HepG2 (cell line): Measurements from ENCODE around the gene KDM1B. TPM values are rescaled to one million over a fixed set of nuclear protein-coding genes. Genes with fewer than 3 reads are reported as not detected.

Experiments
- ATF4 ChIP-seq, 2 experiments: fragments of 450-650 bp in 1 of 2; sonication (generic) in 1 of 2; formaldehyde crosslinking; IDR thresholded peaks; 2 replicates each; pipeline versions ENCODE4 v1.5.0 to v1.8.0; 2020 to 2022; ENCODE audit warnings: mild to moderate bottlenecking in 1 of 2, missing genetic modification reagents in 1 of 2
- ETS1 ChIP-seq: sonication (generic); formaldehyde crosslinking; IDR thresholded peaks from 2 replicates; pipeline ENCODE4 v1.4.0; 2020; ENCODE audit warnings: missing genetic modification reagents
- HNRNPLL ChIP-seq: fragments of 200-400 bp; formaldehyde crosslinking; IDR thresholded peaks from 2 replicates; pipeline ENCODE4 v1.6.1; 2017; ENCODE audit warnings: mild to moderate bottlenecking, low read depth, low read length; ENCODE audit not compliant: poor library complexity, severe bottlenecking
- MYC ChIP-seq: sonication (generic); formaldehyde crosslinking; IDR thresholded peaks from 2 replicates; pipeline ENCODE4 v1.9.0; 2021; ENCODE audit warnings: missing genetic modification reagents, borderline replicate concordance
- NAIF1 ChIP-seq: sonication (generic); formaldehyde crosslinking; IDR thresholded peaks from 2 replicates; pipeline ENCODE4 v1.5.0; 2020; ENCODE audit warnings: mild to moderate bottlenecking, missing genetic modification reagents, borderline replicate concordance
- NFAT5 ChIP-seq: sonication (generic); formaldehyde crosslinking; IDR thresholded peaks from 2 replicates; pipeline ENCODE4 v1.4.0; 2020; ENCODE audit warnings: missing genetic modification reagents
- NFYB ChIP-seq: sonication (generic); formaldehyde crosslinking; IDR thresholded peaks from 2 replicates; pipeline ENCODE4 v1.4.0; 2020; ENCODE audit warnings: missing genetic modification reagents
- NFYC ChIP-seq: IDR thresholded peaks from 2 replicates; pipeline ENCODE4 v1.6.1; 2016; ENCODE audit warnings: missing genetic modification reagents, missing compliant biosample characterization
- NPAS2 ChIP-seq: sonication (generic); formaldehyde crosslinking; IDR thresholded peaks from 2 replicates; pipeline ENCODE4 v1.8.0; 2022; ENCODE audit warnings: mild to moderate bottlenecking, missing genetic modification reagents, borderline replicate concordance
- TMF1 ChIP-seq: sonication (generic); formaldehyde crosslinking; IDR thresholded peaks from 2 replicates; pipeline ENCODE4 v1.8.1; 2022; ENCODE audit warnings: low read depth, missing genetic modification reagents
- ZHX1 ChIP-seq: sonication (generic); formaldehyde crosslinking; IDR thresholded peaks from 2 replicates; pipeline ENCODE4 v1.8.1; 2022; ENCODE audit warnings: low read depth, mild to moderate bottlenecking, missing genetic modification reagents
- ZNF749 ChIP-seq: sonication (generic); formaldehyde crosslinking; IDR thresholded peaks from 2 replicates; pipeline ENCODE4 v1.8.0; 2022; ENCODE audit warnings: mild to moderate bottlenecking, missing genetic modification reagents, moderate library complexity, borderline replicate concordance
- ZNF839 ChIP-seq: sonication (generic); formaldehyde crosslinking; IDR thresholded peaks from 2 replicates; pipeline ENCODE4 v1.4.0; 2020; ENCODE audit warnings: missing genetic modification reagents, mild to moderate bottlenecking, borderline replicate concordance
- polyA plus RNA-seq, 8 experiments: library from polyadenylated mRNA; depleted of rRNA in 3 of 8; stranded (reverse) in 7 of 8; unstranded in 1 of 8; fragments of >200 nt; fragmentation: Illumina TruSeq in 4 of 8; extraction: Trizol in 4 of 8; gene quantifications; 2 replicates each; pipeline versions ENCODE4 v1.2.1 to v1.2.3, GENCODE V29; 2011 to 2016; ENCODE audit warnings: low read depth in 4 of 8, missing spikeins in 1 of 8, mixed read lengths in 1 of 8; ENCODE audit not compliant: insufficient read depth in 1 of 8
- total RNA-seq, 5 experiments: library from RNA; depleted of rRNA; stranded (reverse); fragments of >200 nt; fragmentation: Illumina TruSeq; extraction: Trizol; gene quantifications; 2 replicates each; pipeline ENCODE4 v1.2.3, GENCODE V29; 2016; ENCODE audit warnings: low read depth in 1 of 5

KDM1B gene
- total and polyA plus RNA-seq, 2 of the 13 experiments (the other 11 are each of a cell fraction or from before 2014, with no cell fraction given), result 9.8 to 13.2 TPM

GRCh38 chr6:18155864-18156421 lies 721 bp downstream of the KDM1B start (continued):
- 0 out of 2 replicates have a peak, but pooled peaks have one; percentile 16 for TF ChIP-seq NFAT5
- TF ChIP-seq HNRNPLL, result no peak
- TF ChIP-seq TMF1, result 0 out of 2 replicates have a peak, but pooled peaks have one; percentile 28
- peak; percentile 26; the same call in 1 of the 2 replicates for TF ChIP-seq NFYC
- TF ChIP-seq ZNF749, result no peak
- peak; percentile 58; the same call in 1 of the 2 replicates for TF ChIP-seq MYC (CRISPR knock-in tag)
- TF ChIP-seq NFYB (CRISPR knock-in tag), result no peak
- no peak for TF ChIP-seq ZHX1 (CRISPR knock-in tag)
- no peak for TF ChIP-seq ATF4 (CRISPR knock-in tag; IDR thresholded peaks at IDR 0.05)
- TF ChIP-seq NPAS2, result no peak
- TF ChIP-seq NAIF1 (CRISPR knock-in tag), result no peak
- TF ChIP-seq ZNF839 (CRISPR knock-in tag), result peak; percentile 93; the same call in 1 of the 2 replicates
- no peak for TF ChIP-seq ETS1 (CRISPR knock-in tag)
